Inflammatory macrophage (primary cell): Measurements from ENCODE around the gene SAFB2.
A peak's percentile ranks its signal among the peaks of the same experiment; 100 is the strongest.

ENCODE experiments used
- DNase-seq, 2 donors: peaks; one replicate each; pipeline ENCODE4 v3.0.0-alpha.2; 2020 to 2022
- total RNA-seq, 18 experiments: gene quantifications; one replicate each; lab custom pipeline; 2026; ENCODE audit warnings: mixed read lengths in 6 of 18, inconsistent platforms in 2 of 18; lab: John Stamatoyannopoulos, UW

The SAFB2 gene
- total RNA-seq = 12.9 to 54.9 (median 32.2) reads per million in 18 experiments

DNA sequence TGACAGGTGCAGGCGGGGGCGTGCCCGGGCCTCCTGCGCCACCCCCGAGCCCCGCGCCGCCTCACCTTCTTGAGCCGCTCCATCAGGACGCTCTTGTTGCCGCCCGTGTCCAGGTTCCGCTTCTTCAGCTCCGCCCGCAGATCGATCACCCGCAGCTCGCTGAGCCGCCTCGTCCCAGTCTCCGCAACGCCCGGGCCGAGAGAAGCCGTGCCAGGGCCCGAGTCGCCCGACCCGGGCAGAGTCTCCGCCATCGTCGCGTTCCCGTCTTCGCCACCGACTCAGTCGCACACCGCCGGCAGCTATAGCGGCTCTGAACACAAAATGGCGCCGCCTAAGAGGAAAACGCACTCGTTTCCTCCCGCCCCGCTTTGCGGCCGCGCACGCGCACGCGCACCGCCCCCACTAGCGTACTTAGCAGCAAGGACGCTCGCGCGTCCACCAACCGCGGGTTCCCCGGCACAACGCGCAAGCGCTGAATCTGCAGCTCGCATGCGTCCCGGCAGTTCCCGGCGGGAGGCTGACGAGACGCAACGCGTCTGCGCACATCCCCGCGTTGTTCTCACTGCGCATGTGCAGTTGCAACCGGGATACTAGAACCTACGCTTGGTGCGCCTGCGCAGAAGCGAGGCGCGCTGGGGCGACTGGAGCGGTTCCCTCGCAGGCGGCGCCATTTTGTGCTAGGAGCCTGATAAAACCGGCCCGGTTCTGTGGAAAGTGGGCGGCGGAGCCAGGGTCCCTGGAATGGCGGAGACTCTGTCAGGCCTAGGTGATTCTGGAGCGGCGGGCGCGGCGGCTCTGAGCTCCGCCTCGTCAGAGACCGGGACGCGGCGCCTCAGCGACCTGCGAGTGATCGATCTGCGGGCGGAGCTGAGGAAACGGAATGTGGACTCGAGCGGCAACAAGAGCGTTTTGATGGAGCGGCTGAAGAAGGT lies at the start of gene SAFB2, which contains the start of gene SAFB:
SAFB2 (minus strand) TSS at position 312 of the 932 bp plus-strand sequence; CDS start at position 251, 61 bp downstream.
SAFB (plus strand) TSS at position 619 of the 932 bp plus-strand sequence; CDS start at position 742, 123 bp downstream.
- DNase-seq = peak; percentile 100

DNA sequence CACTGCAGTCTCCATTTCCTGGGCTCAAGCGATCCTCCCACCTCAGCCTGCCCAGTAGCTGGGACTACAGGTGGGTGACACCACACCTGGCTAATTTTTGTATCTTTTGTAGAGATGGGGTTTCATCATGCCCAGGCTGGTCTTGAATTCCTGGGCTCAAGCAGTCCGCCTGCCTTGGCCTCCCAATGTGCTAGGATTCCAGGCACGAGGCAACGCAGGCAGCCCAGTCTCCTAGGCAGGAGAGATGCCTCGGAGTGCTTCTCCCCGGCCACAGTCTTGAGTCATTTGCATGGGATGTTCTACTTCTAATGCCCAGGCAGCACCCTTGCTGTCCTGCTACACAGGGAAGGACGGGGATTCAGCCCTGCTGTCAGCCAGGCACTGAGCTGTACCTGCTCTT lies 49.0 kb upstream of the SAFB2 start:
- no peak for DNase-seq

DNA sequence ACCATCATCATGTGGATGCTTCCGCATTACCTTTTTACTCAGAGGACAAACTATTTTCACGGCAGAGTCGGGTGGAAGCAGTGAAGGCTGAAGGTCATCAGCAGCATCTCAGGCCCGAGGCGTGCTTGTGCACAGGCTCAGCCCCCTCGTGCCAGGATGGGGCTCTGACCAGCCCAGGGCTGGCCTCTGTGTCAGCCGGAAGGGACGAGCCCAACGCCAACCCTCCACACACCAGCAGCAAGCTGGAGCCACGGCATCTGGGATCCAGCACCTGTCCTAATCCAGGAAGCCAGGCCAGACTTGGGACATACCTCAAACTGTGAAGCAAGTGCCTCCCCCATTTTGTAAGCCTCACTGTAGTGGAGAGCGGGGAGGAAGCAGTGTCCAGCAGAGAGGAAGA lies 46.6 kb upstream of the SAFB2 start:
- no peak for DNase-seq

DNA sequence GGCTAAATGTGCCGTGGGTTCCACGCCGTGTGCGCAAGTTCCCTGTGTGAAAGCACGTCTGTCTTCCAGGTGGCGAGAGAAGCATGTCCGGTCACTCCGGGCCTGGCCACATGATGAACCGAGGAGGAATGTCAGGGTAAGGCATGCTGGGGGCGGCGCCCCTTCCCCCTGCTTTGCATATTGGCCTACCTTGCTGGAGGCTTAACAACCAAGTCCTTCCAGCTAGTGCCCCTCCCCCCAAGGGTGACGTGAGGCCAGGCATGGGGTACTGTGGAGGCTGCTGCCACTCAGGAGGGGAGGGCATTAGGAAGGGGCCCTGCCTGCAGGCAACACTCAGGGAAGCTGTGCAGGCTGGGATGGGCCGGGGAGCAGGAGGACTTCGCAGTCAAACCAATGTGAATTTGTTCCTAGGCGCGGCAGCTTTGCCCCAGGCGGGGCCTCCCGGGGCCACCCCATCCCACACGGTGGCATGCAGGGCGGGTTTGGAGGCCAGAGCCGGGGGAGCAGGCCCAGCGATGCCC lies 45.2 kb upstream of the SAFB2 start:
- DNase-seq = no peak

DNA sequence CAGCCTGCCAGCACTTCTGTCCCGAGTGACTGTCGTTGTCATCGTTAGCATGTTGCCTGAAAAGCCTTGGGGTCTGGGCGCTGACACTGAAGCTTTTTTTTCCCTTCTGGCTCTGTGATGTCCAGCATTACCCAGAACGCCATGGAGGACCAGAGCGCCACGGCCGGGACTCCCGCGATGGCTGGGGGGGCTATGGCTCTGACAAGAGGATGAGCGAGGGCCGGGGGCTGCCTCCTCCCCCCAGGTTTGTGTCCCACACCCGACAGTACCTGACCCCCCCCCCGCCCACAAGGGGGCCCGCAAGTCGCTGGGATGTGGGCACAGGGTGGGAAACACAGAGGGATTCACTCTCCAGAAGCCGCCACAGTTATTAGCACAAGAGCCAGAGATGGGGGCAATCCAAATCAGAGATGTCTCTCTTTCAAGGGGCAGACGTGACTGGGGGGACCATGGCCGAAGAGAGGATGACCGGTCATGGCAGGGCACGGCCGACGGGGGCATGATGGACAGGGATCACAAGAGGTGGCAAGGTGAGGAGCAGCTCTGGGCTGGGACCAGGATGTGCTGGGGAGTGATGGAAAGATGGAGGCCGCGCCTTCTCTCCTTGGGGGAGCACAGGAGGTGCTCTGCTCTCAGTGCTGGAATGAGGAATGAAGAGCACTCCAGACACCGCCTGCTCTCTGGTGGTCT lies 44.5 kb upstream of the SAFB2 start:
- no peak for DNase-seq

DNA sequence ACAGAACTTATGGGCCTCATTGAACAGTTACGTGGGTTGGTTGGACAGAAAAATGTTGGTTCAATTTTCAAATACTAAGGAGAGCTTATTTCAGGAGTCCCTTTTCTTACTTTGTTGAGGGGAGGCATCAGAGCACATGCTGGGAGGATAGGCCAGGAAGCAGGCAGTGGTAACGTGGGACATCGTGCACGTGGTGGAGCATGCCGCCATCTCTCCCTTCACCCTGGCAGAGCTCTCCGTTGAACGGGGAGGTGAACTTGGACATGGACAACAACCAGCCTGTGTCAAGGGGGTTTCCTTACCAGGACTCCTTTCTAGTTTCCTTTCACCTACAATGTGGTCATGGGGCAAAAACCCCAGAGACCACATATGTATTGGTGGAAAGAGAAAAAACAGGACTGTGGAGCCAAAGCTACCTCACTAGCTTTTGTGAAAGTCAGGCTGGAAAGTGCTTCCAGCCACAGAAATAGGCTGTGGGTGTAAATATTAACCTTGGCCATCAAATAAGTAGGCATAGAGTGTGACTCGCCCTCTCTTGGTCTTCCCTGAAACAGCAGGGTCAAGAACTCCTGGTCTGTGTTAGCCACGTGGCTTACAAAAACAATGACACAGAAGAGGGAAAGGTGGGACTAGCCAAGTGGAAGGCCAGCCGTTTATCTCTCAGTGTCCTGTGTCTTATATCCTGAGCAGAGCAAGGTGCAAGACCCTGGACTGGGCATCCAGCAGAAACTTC lies 43.4 kb upstream of the SAFB2 start:
- no peak for DNase-seq

DNA sequence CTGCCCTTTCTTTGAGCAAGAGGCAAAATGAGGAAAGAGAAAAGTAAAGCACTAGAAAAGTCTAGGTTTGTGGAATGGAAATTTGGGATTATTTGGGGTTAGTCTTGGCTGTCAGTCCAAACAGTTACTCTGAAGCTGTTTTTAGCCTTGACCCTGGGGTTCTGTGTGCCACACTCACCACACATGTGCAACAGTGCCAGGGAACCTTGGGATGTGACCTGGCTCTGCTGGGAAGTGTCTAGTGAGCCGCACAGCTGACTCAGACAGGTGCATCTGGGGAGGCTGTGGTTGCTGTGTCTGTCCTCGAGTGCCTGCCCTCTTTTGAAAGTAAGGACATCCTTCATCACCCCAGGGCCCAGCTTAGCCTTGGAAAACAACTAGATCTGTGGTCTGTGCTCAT lies 41.9 kb upstream of the SAFB2 start:
- no peak for DNase-seq

DNA sequence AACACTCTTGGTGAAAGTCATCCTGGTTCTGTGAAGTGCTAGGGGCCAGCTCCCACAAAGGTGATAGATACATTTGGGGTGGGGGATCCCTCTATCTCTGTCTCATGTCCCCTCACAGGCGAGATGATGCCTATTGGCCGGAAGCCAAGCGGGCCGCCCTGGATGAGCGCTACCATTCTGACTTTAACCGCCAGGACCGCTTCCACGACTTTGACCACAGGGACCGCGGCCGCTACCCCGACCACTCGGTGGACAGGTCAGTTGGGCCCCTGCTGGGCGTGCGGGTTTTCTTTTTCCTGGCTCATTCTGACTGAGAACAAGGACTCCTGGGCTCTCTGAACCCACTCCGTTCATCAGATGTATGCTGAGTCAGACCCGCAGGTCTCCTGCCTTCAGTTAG lies 41.3 kb upstream of the SAFB2 start:
- no peak for DNase-seq

DNA sequence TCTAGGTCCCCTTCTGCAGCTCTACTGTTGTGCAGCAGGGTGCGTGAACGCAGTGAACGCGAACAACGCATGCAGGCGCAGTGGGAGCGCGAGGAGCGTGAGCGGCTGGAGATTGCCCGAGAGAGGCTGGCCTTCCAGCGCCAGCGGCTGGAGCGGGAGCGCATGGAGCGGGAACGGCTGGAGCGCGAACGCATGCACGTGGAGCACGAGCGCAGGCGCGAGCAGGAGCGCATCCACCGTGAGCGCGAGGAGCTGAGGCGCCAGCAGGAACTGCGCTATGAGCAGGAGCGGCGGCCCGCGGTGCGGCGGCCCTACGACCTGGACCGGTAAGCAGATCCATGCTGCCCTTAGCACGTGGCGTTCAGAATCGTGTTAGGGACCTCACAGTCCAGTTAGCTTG lies 38.9 kb upstream of the SAFB2 start:
- DNase-seq = no peak

DNA sequence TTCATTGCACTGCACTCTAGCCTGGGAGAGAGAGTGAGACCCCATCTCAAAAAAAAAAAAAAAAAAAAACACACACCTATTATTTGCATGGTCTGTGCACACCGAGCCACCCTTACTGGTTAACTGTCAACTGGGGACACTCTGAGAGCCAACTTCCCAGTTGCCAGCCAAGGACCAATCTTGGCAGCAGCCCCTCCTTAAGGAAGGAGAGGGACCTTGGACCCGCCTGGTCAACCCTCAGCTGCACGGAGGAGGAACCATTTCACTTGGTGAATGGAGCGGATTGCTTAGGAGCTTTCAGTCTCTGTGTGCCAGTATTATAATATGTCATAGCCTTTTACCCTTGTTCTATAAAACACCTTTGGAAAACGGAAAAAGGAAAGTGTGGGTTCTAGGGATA lies 32.8 kb upstream of the SAFB2 start:
- no peak for DNase-seq

DNA sequence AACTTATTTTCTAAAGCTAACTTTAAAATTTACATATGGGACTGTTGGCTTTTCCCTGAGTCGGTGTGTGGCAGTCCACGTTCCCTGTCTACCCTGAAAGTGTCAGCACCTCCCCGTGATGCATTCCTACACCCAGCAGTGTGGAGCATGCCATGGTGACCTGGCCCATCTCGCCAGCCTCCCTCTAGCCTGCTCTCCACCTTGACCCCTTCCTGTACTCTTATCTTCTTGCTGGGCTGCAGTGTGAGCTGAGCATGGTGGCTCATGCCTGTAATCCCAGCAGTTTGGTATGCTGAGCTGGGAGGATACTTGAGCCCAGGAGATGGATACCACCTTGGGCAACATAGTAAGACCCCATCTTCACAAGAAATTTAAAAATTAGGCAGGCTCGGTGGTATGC lies 32.4 kb upstream of the SAFB2 start:
- DNase-seq = no peak

DNA sequence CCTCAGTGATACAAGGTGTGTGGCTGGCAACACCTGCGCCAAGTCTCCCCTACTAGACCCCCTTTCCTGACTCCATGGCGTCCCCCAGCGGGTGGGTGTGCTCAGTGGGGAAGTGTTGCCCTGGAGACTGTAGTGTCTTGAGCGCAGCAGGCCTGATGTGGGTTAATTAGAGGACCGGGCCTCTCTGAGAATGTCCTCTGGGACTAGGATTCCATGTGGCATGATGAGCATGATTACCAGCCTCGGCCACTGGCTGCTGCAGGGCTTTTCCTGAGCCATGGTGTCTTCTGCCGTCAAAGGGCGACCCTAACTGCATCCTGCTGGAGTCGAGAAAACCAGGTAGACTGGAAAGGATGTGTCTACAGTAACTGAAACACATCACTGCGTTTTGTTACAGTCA lies 29.7 kb upstream of the SAFB2 start:
- no peak for DNase-seq

DNA sequence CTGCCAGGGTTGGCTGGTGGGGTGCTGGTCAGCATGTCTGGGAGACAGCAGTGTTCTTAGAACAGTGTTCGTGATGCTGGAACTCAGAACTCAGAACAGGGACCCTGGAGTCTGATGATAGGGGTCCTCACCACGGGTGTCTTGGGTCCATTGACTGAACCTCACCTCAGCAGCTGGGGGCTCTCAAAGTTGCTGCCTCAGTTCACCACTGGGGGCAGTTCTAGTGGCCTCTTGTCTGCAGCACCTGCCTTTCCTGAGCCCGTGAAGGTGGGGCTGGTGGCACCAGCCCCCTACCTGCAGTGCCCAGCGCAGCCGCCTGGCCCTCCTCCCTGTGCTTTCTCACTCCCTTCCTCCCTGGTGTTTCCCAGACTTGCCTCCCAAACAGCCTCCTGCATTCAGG lies 28.8 kb upstream of the SAFB2 start:
- no peak for DNase-seq

DNA sequence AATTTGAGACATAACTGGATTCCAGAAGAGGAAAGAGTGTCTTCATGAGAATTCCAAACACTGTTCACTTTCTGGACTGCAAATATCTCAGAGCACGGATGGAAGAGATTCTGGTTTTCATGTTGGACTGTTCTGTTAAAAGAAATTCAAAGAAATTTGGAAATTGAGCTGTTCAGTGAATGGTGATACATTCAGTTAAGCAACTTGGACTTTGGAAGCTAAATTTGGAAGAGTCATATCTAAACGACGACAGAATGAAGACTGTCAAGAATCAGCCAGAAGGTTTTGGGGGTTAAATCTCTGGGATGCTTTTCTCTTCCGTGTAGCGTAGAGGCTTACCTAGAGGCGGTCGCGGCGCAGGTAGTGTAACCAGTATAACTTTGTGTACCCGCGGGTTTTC lies 25.9 kb upstream of the SAFB2 start:
- DNase-seq = no peak

DNA sequence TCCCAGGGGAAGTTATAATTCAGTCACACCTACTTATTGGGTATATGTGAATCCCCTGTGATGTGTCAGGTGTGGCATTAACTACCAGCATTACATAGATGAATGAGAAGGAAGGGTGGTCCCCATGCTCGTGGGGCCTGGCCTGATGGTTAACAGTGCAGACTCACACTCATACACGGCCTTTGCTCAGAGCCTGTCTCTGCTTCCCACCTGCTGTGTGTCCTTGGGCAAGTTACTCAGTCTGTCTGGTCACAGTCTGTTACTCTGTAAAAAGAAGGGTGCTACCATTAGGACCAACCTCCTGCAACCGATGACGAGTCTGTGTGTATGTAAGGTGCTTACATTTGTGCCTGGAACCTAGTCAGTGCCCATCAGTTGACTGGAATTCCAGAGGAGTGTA lies 24.1 kb upstream of the SAFB2 start:
- no peak for DNase-seq

DNA sequence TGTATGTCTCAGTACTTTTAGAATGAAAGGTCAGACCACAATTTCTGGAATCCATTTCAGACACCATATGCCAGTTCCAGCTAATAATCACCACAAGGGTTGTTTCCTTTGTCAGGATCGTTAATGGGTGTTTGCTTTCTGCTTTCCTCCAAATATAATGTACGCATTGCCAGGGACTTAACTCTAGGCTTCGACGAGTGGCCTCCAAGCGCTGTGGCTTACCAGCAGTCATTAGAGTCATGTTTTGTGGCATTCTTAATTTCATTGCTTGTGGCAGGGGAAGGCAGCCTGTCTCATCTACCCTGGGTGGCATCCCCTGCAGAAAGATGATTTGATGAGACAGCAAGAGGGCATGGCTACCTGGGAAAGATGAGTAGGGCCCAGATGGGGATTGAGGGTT lies 22.8 kb upstream of the SAFB2 start:
- no peak for DNase-seq

DNA sequence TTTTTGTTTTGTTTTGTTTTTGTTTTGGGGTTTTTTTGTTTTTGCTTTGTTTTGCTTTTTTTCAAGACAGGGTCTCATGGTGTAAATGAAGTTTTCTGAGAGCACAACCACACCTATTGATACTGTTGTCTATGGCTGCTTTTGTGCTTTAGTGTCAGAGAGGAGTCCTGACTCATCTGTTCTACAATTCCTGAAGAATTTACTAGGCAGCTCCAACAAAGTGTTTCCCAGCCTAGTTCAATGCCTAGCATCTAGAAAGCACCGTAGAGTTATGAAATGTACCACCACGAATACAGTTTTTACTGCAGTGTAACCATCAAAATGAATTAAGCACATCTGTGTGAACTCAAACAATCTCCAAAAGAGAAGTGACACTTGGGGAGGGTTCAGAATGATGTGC lies 21.5 kb upstream of the SAFB2 start:
- DNase-seq = no peak

DNA sequence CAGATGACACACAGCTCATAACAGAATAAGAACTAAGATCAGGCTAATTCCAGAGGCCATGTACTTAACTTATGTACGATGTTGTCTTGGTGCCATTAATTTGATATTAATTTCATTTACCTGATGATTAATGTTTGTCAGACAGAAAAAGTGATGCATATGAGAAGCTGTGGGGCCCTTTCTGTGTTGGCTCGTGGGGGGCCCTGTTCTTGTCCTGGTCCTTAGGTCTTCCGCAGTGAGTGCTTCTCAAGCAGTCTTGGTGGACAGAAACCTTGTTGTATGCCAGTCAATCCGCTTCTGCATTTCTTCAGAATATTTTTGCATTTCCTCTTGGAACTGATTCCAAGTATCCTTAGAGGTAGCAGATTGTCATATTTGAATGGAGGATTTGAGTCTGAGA lies 20.5 kb upstream of the SAFB2 start:
- DNase-seq = no peak

DNA sequence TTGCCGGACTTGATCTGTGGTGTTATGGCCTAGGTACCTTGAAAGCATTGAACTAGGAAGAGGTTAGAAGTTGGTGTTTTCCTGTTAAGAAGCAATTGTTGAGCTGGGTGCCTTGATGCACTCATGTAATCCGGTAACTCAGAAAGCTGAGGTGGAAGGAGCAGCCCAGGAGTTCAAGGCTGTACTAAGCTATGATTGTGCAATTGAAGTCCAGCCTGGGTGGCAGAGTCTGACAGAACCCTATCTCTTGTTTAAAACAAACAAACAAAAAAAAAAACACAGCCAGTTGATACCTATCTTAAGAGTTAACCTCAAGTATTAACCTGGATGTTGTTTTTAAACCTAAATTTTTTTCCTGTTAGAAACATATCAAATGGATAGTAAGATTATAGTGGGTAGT lies 19.6 kb upstream of the SAFB2 start:
- DNase-seq = no peak

DNA sequence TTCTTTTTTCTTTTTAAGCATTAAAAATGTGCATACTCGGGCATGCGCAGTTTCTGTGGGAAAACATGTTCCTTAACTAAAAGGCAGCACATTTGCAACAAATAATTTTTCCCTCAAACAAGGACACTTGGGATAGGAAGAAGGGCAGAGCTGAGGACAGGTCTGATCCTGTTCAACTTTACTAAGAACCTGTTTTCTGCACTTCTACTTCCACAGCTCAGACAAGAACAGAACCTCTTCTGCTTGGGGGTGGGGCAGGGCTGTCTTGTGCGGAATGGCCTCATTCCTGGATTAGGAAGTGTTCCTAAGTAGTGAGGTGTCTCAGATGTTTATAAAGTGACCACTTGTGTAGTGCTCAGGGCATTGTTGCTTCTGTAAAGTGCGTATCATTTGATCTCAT lies 18.6 kb upstream of the SAFB2 start:
- no peak for DNase-seq

DNA sequence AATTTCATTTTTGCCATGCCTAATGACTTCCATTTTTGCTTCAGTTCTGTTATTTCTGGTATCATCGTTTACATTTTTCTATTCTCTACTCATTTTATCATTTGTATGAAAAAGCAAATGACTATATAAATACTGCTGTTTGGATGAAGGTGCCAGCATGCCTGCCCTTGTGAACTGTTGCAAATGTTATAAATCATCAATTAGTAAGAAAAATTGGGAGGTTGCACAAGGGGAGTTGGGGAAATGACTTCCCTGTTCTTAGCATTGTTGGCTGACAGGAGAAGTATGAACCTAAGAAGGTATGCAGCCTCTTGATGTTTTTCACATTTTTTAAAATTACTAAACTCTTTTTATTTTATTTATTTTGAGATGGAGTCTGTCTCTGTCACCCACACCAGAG lies 15.4 kb upstream of the SAFB2 start:
- no peak for DNase-seq

DNA sequence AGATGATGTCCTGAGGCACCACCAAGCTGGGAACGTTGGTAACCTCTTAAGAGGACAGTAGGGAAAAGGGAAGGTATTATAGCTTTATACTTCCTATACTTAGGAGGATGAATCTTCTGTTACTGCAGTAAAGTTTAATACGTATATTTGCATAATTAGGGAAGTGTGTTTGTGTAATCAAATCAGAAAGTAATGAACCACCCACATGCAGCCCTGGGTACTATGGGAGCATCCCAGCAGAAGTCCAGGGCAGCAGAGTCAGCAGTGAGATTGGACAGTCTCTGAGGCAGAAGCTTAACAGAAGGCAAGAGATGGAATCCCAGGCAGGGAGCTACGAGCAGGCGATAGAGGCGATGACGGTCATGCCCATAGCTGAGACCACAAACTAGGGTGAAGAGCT lies 12.9 kb upstream of the SAFB2 start:
- peak in 1 of 2 donors; percentile 51 for DNase-seq

DNA sequence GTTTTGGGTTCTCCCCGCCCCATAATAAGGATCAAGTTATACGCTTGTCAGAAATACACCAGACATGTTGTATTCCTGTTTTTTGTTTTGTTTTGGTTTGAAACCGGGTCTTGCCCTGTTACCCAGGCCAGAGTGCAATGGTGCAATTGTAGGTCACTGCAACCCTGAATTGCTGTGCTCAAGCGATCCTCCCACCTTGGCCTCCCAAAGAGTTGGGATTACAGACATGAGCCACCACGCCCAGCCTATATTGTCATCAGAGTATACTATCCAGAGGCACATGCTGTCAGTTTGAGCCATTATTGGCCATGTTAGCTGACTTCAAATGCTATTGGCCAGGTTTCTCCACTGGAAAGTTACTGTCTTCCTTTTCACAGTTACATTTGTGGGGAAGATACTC lies 10.1 kb upstream of the SAFB2 start:
- DNase-seq = peak; percentile 37 to 44
